ENCODE data around the gene C3.
"Not testable (repeated sequence)": the region's sequence is repeated elsewhere in the genome, so short reads cannot be mapped to it uniquely, and the experiment has no call there.

Gene C3

GRCh38 chr19:6712231-6712630 is 8.2 kb downstream of the C3 start:
- no peak for DNase-seq

GRCh38 chr19:6711605-6712004 is 8.8 kb downstream of the C3 start:
- DNase-seq, result no peak

DNA sequence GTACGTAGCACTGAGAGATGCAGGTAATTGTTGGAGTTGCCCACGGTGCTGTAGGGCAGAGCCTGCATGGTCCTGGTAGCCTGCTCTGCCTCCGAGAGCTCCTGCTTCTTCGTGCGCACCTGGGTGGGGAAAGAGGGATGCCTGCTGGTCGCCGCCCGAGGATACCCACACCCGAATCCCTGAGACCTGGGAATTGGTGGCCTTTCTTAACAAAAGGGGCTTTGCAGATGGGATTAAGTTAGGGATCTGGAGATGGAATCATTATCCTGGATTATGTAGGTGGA is 9.4 kb downstream of the C3 start:
- no peak for DNase-seq

- no peak for DNase-seq
These were observed 10.0 kb downstream of the C3 start for GRCh38 chr19:6710273-6711077.

- no peak for DNase-seq
These were observed 10.9 kb downstream of the C3 start for GRCh38 chr19:6709549-6709948.

DNA sequence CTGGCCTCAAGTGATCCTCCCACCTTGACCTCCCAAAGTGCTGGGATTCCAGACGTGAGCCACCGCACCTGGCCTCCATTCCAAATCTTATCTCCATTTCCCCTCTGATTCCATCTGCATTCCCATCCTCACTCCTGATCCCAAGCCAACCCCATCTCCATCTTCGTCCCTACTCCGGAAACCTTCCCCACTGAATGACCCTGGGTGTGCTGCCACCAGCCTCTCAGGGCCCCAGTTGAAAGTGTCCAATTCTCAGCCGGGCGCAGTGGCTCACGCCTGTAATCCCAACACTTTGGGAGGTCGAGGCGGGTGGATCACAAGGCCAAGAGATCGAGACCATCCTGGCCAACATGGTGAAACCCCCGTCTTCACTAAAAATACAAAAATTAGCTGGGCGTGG is 11.5 kb downstream of the C3 start:
- not testable (repeated sequence) for DNase-seq

DNA sequence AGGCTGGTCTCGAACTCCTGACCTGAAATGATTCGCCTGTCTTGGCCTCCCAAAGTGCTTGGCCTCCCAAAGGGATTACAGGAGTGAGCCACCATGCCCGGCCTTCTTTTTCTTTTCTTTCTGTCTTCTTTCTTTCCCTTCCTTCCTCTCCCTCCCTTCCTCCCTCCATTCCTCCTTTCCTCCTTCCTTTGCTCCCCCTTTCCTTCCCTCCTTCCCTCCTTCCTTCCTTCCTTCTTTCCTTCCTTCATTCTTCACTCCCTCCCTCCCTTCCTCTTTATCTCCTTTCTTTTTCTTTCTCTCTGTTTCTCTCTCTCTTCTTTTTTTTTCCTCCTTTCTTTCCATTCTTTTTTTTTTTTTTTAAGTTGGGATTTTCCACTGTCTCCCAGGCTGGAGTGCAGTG is 12.1 kb downstream of the C3 start:
- DNase-seq, result no peak

DNA sequence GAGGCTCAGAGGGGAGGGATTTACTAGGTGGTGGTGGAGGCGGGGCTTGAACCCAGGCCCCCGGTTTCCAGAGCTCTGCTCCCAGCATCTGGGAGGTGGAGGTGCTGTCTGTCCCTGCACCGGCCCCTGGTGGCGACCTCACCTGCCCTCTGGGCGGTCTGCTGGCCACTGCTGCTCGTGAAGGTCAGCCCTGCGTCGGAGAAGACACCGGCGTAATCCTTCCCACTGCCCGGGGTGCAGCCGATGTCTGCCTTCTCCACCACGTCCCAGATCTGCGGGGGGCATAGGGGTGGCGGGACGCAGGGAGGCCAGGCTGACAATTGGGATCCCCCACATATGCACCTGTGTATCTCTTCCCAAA is 12.8 kb downstream of the C3 start:
- DNase-seq, result no peak

DNA sequence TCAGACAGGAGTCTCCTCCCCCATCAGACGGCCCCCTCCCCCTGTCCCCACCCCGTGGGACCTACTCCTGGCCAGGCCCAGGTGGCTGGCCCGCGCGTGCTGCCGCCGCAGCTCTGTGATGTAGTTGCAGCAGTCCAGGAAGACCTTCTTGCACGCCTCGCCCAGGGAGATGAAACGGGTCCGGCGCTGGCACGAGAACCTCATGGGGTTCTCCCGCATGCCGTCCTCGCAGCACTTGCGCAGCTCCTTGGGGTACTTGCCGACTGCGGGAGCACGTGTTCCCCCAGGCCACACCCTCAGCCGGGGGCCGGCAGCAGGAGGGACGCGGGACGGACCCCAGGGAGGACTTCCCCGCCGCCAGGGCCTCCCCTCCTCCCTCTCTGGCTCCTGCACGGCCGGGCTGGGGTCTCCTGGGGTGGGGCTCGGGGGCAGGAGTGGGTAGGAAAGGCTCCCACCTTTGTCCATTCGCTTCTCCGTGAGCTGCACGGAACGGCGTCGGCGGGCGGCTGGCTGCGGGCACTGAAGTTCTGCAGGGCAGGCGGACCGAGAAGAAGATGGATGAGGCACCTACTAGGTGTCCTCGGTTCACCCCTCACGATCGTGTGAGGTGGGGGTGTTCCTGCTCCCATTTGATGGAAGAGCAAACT is 13.3 kb downstream of the C3 start:
- DNase-seq, result no peak

DNA sequence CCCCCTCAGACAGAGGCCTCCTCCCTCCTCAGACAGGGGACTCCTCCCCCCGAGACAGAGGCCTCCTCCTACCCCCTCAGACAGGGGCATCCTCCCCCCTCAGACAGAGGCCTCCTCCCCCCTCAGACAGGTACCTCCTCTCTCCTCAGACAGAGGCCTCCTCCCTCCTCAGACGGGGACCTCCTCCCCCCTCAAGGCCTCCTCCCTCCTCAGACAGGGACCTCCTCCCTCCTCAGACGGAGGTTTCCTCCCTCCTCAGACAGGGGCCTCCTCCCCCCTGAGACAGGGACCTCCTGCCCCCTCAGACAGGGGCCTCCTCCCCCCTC is 13.9 kb downstream of the C3 start:
- no peak for DNase-seq

- no peak for DNase-seq
These were observed 14.4 kb downstream of the C3 start for GRCh38 chr19:6705931-6706632.

DNA sequence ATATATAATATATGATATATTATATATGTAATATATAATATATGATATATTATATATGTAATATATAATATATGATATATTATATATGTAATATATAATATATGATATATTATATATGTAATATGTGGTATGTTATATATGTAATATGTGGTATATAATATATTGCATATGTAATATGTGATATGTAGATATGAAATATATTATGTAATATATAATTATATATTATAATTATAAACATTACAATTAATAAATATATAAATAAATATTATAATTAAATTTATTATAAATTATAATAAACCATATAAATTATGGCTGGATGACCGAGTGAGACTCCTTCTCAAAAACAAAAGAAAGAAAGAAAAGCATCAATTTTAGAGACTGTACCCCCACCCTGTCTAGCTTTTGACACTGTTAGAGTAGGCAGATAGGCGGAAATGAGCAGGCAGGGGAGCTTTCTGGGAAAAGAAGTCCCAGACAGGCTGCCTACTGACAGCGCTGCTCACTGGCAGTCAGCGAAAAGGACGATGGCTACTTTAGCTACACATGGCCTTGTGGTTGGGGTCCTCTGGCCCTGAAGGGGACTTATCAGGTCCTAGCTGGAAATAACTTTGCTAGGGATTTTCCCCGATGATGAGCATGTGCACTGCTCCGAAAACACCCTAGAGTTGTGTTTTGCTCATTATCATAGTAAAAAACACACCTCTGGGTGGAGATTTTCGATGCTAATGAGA is 19.7 kb downstream of the C3 start:
- no peak for DNase-seq

DNA sequence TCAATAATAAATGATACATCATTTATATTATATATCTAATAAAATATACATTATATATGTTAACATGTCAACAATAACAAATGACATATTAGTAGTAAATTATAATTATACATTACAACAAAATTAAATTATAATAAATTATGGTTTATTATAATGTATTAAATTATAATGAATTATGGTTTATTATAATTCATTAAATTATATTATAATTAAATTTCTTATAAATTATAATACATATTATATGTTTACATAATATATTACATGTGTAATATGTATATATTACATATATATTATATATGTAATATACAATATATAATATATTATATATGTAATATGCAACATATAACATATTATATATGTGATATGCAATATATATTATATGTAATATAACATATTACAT is 20.5 kb downstream of the C3 start:
- no peak for DNase-seq

- no peak for DNase-seq
These were observed 23.2 kb downstream of the C3 start for GRCh38 chr19:6697291-6697690.

- no peak for DNase-seq
These were observed 24.1 kb downstream of the C3 start for GRCh38 chr19:6696239-6696820.

- DNase-seq, result no peak
These were observed 26.2 kb downstream of the C3 start for GRCh38 chr19:6694147-6694815.

- no peak for DNase-seq
These were observed 26.8 kb downstream of the C3 start for GRCh38 chr19:6693681-6694080.

DNA sequence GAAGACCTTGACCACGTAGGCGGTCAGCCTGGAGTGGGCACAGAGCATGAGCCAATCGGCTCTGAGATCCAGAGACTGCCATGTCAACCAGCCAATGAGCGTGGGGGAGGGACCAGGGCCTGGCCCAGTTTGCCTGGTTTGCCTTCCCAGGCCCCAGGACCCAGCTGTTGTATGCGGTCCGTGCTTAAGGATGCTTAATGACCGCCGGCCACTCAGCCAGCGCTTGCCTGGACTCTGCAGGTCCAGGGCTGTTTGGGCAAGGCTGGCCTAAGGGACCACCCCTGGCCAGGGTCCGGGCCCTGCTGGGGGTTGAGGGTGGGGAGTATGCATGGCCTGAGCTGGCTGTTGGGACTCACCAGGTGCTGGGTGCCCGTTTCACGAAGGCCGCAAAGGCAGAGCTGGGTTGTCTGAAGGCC is 27.4 kb downstream of the C3 start:
- DNase-seq, result no peak

DNA sequence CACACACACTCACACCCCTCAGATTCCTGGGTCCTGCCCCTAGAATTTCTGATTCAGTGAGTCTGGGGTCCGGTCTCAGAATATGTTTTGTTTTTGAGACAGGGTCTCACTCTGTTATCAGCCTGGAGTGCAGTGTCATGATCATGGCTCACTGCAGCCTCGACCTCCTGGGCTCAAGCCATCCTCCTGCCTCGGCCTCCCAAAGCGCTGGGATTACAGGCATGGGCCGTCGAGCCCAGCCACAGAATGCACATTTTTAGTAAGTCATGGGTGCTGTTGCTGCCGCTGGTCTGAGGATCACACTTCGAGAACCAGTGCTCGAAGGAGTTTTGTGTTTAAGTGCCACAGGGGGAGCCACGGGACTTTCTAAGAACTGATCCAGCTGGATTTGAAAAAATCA is 28.4 kb downstream of the C3 start:
- no peak for DNase-seq

DNA sequence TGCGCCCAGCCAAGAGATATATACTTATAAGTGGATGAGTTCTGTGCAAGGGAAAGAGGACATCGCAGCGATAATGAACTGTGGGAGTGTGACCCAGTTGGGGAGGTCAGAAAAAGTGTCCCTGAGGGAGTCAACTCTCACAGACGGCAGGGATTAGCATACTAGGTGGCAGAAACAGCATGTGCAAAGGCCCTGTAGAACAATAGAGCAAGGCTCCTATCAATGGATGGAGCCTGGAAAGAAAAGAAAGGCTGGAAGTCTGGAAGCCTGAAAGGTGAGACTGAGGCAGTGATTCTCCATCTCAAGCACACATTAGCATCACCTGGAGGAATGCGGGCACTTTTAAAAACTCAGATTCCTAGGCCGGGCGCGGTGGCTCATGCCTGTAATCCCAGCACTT is 29.1 kb downstream of the C3 start:
- DNase-seq, result no peak

DNA sequence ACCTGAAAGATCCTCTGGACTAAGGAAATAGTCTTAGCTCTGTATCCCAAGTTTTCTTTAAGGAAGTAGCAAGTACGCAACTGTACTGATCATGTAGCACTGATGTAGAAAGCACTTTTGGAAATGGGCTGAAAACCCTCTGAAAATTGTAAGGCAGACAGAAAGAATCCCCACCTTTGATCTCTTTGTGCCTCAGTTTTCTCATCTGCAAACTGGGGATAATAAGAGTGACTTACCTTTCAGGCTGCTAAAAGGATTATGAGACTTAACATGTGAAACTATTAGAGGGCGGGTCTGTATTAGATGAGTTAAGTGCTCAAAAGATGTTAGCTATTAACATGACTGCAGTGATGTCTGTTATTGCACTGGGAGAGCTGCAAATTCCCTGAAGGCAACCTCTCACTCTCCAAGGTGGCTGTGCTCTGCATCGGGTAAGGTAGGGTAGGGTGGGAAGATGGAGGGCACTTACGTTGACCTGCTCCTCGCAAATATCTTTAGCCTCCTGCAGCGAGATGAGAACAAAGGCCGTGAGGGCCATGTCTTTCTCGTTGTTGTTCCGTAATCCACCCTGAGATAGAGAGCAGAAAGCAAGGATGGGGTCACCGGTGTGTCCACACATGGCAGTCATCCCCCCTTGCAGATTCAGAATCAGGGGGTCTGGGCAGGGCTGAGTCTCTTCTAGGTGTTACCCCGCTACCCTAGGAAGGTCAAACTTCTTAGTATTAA is 30.1 kb downstream of the C3 start:
- no peak for DNase-seq

- no peak for DNase-seq
These were observed 33.3 kb downstream of the C3 start for GRCh38 chr19:6687114-6687513.

Data from GOT3 (cell line).